Measurements from ENCODE around the gene SNUPN. TPM values are rescaled to one million over a fixed set of nuclear protein-coding genes. Genes with fewer than 3 reads are reported as not detected.
A peak's percentile ranks its signal among the peaks of the same experiment; 100 is the strongest.

Gene SNUPN
- total and polyA plus RNA-seq, 2 donors (not counting 1 experiment from before 2014, with no cell fraction given): 32.1 to 32.7 TPM

- Histone ChIP-seq H3K4me2 (ENCODE audit: extremely low read depth, insufficient read depth, low read length) (peak overlapping the region; percentile 79), H3K27ac (ENCODE audit: insufficient read depth, low read length) (peak overlapping the region; percentile 69), H3K4me3 (replicated peaks in 1 of 4; ENCODE audit: control extremely low read depth in 1 of 4, insufficient read depth in 1 of 4, low read depth in 3 of 4, low read length in 4 of 4) (peak overlapping the region in 3 of 4 experiments; percentile 1 to 57 (median 55)), H2AFZ (ENCODE audit: low read length) (no peak overlapping the region), H3K4me1 (ENCODE audit: control insufficient read depth, extremely low read depth, insufficient read depth, low read length) (peaks cover 10% of the 10 kb centered on the region), H4K20me1 (ENCODE audit: control insufficient read depth, extremely low read depth, insufficient read depth, low read length) (no peaks in the 10 kb centered on the region), H3K36me3 (ENCODE audit: control insufficient read depth, insufficient read depth, low read length) (peaks cover 9% of the 10 kb centered on the region), H3K9ac (ENCODE audit: insufficient read depth, low read length) (peak overlapping the region; percentile 28), H3K79me2 (ENCODE audit: control insufficient read depth, insufficient read depth, low read length) (peaks cover 2% of the 10 kb centered on the region), H3K27me3 (ENCODE audit: control insufficient read depth, insufficient read depth, low read length) (no peaks in the 10 kb centered on the region), H3K9me3 (ENCODE audit: control insufficient read depth, insufficient read depth, low read depth, low read length) (no peaks in the 10 kb centered on the region)
- TF ChIP-seq CTCF (conservative IDR thresholded peaks at IDR 0.05 in 1 of 2, IDR thresholded peaks at IDR 0.05 in 1 of 2; ENCODE audit: low read depth in 1 of 2, low read length in 2 of 2) (no peak), EZH2 (IDR thresholded peaks at IDR 0.05; ENCODE audit: low read length, missing control alignments) (no peak)
- peak; percentile 75 to 78 for DNase-seq (ENCODE audit: low read depth in 2 of 2)
Observed at GRCh38 chr15:75620058-75620820, 5.3 kb downstream of the SNUPN start.

- Histone ChIP-seq H3K9ac (ENCODE audit: insufficient read depth, low read length) (no peak overlapping the region), H2AFZ (ENCODE audit: low read length) (no peak overlapping the region), H3K27ac (ENCODE audit: insufficient read depth, low read length) (no peak overlapping the region), H3K27me3 (ENCODE audit: control insufficient read depth, insufficient read depth, low read length) (no peaks in the 10 kb centered on the region), H3K4me1 (ENCODE audit: control insufficient read depth, extremely low read depth, insufficient read depth, low read length) (peaks cover 10% of the 10 kb centered on the region), H3K4me2 (ENCODE audit: extremely low read depth, insufficient read depth, low read length) (no peak overlapping the region), H3K36me3 (ENCODE audit: control insufficient read depth, insufficient read depth, low read length) (peaks cover 9% of the 10 kb centered on the region), H3K4me3 (replicated peaks in 1 of 4; ENCODE audit: control extremely low read depth in 1 of 4, insufficient read depth in 1 of 4, low read depth in 3 of 4, low read length in 4 of 4) (no peak overlapping the region), H3K9me3 (ENCODE audit: control insufficient read depth, insufficient read depth, low read depth, low read length) (no peaks in the 10 kb centered on the region), H3K79me2 (ENCODE audit: control insufficient read depth, insufficient read depth, low read length) (no peaks in the 10 kb centered on the region), H4K20me1 (ENCODE audit: control insufficient read depth, extremely low read depth, insufficient read depth, low read length) (no peaks in the 10 kb centered on the region)
- no peak for DNase-seq (ENCODE audit: low read depth in 2 of 2)
- TF ChIP-seq EZH2 (IDR thresholded peaks at IDR 0.05; ENCODE audit: low read length, missing control alignments) (no peak), CTCF (conservative IDR thresholded peaks at IDR 0.05 in 1 of 2, IDR thresholded peaks at IDR 0.05 in 1 of 2; ENCODE audit: low read depth in 1 of 2, low read length in 2 of 2) (no peak)
Observed at GRCh38 chr15:75616766-75617165, 8.8 kb downstream of the SNUPN start.

- no peak overlapping the region for H3K9ac ChIP-seq (ENCODE audit: insufficient read depth, low read length)
- peak in 1 of 2 donors; percentile 75 for DNase-seq (ENCODE audit: low read depth in 2 of 2)
- no peaks in the 10 kb centered on the region for H3K79me2 ChIP-seq (ENCODE audit: control insufficient read depth, insufficient read depth, low read length)
- H3K4me3 ChIP-seq (replicated peaks in 1 of 4; ENCODE audit: control extremely low read depth in 1 of 4, insufficient read depth in 1 of 4, low read depth in 3 of 4, low read length in 4 of 4): no peak overlapping the region
- no peak overlapping the region for H3K27ac ChIP-seq (ENCODE audit: insufficient read depth, low read length)
- no peak overlapping the region for H3K4me2 ChIP-seq (ENCODE audit: extremely low read depth, insufficient read depth, low read length)
- H2AFZ ChIP-seq (ENCODE audit: low read length): no peak overlapping the region
- H3K4me1 ChIP-seq (ENCODE audit: control insufficient read depth, extremely low read depth, insufficient read depth, low read length): no peaks in the 10 kb centered on the region
- H4K20me1 ChIP-seq (ENCODE audit: control insufficient read depth, extremely low read depth, insufficient read depth, low read length): no peaks in the 10 kb centered on the region
- H3K27me3 ChIP-seq (ENCODE audit: control insufficient read depth, insufficient read depth, low read length): no peaks in the 10 kb centered on the region
- TF ChIP-seq CTCF (conservative IDR thresholded peaks at IDR 0.05 in 1 of 2, IDR thresholded peaks at IDR 0.05 in 1 of 2; ENCODE audit: low read depth in 1 of 2, low read length in 2 of 2) (no peak), EZH2 (IDR thresholded peaks at IDR 0.05; ENCODE audit: low read length, missing control alignments) (no peak)
- peaks cover 7% of the 10 kb centered on the region for H3K36me3 ChIP-seq (ENCODE audit: control insufficient read depth, insufficient read depth, low read length)
- H3K9me3 ChIP-seq (ENCODE audit: control insufficient read depth, insufficient read depth, low read depth, low read length): no peaks in the 10 kb centered on the region
Observed at GRCh38 chr15:75606711-75607699, 18.5 kb downstream of the SNUPN start.
